CD4-positive, alpha-beta memory T cell (primary cell): Measurements from ENCODE around the gene GAPDH. TPM values are rescaled to one million over a fixed set of nuclear protein-coding genes. Genes with fewer than 3 reads are reported as not detected.

Source experiments
- CTCF ChIA-PET: fragments of 350-600 bp; sonication (Branson Sonifier 250); formaldehyde crosslinking; loops from one replicate; lab custom pipeline; 2021; ENCODE audit warnings: inconsistent platforms; ENCODE audit not compliant: partially characterized antibody; lab: Charles Lee
- POLR2A ChIA-PET: fragments of 350-600 bp; sonication (Branson Sonifier 250); formaldehyde crosslinking; loops from one replicate; lab custom pipeline; 2021; ENCODE audit not compliant: partially characterized antibody; lab: Charles Lee
- DNase-seq, 5 donors: peaks; one replicate each; pipeline versions ENCODE4 v3.0.0 to v3.0.0-alpha.2; 2020 to 2022; ENCODE audit warnings: mixed read lengths in 1 of 5
- H3K27ac ChIP-seq: one replicate; pipeline ENCODE4 v1.7.0; 2013; ENCODE audit warnings: low read depth, low read length
- H3K27me3 ChIP-seq: 2 replicates; pipeline ENCODE4 v1.7.0; 2013; ENCODE audit warnings: mild to moderate bottlenecking, low read length, moderate library complexity; ENCODE audit not compliant: insufficient read depth
- H3K36me3 ChIP-seq: 2 replicates; pipeline ENCODE4 v1.7.0; 2013; ENCODE audit warnings: mild to moderate bottlenecking, low read length, moderate library complexity; ENCODE audit not compliant: insufficient read depth
- H3K4me1 ChIP-seq: 2 replicates; pipeline ENCODE4 v1.7.0; 2013; ENCODE audit warnings: mild to moderate bottlenecking, low read length, moderate library complexity; ENCODE audit not compliant: insufficient read depth
- H3K4me3 ChIP-seq, 2 donors: one replicate each; pipeline ENCODE4 v1.7.0; 2013; ENCODE audit warnings: low read length in 2 of 2, mild to moderate bottlenecking in 1 of 2
- H3K9me3 ChIP-seq, 2 donors: one replicate each; pipeline ENCODE4 v1.7.0; 2013; ENCODE audit warnings: low read length in 2 of 2, control low read depth in 1 of 2; ENCODE audit not compliant: control insufficient read depth in 1 of 2
- H3K27ac Mint-ChIP-seq, 7 donors: one replicate each; pipeline ENCODE4 v1.8.0; 2020 to 2021; ENCODE audit warnings: mixed read lengths in 7 of 7, mild to moderate bottlenecking in 6 of 7, inconsistent platforms in 3 of 7, moderate library complexity in 3 of 7
- H3K27me3 Mint-ChIP-seq, 2 donors: one replicate each; pipeline ENCODE4 v1.8.0; 2020 to 2021; ENCODE audit warnings: mixed read lengths in 2 of 2
- H3K36me3 Mint-ChIP-seq, 2 donors: one replicate each; pipeline ENCODE4 v1.8.0; 2020 to 2021; ENCODE audit warnings: mixed read lengths in 2 of 2, inconsistent platforms in 1 of 2, mild to moderate bottlenecking in 1 of 2
- H3K4me1 Mint-ChIP-seq, 4 donors: one replicate each; pipeline ENCODE4 v1.8.0; 2020 to 2021; ENCODE audit warnings: mixed read lengths in 4 of 4, mild to moderate bottlenecking in 1 of 4
- H3K4me3 Mint-ChIP-seq, 8 donors: one replicate each; pipeline ENCODE4 v1.8.0; 2020 to 2021; ENCODE audit warnings: mixed read lengths in 8 of 8, mild to moderate bottlenecking in 7 of 8, moderate library complexity in 6 of 8, inconsistent platforms in 3 of 8
- H3K9me3 Mint-ChIP-seq, 8 donors: one replicate each; pipeline ENCODE4 v1.8.0; 2020 to 2021; ENCODE audit warnings: mixed read lengths in 8 of 8, mild to moderate bottlenecking in 5 of 8, inconsistent platforms in 3 of 8, moderate library complexity in 1 of 8
- intact Hi-C: fragments of 100-400 bp; cut with micrococcal nuclease; formaldehyde crosslinking; loops from one replicate; pipeline ENCODE4 v1.15.1; 2023
- polyA plus RNA-seq, 2 donors: library from polyadenylated mRNA; unstranded; fragments of 300-500 nt; fragmentation: Illumina TruSeq; gene quantifications; one replicate each; pipeline ENCODE4 v1.2.3, GENCODE V29; 2021
- total RNA-seq, 2 experiments: library from RNA; stranded (reverse); gene quantifications; one replicate each; pipeline ENCODE4 v1.2.3, GENCODE V29; 2021

GAPDH gene
- total and polyA plus RNA-seq, 4 experiments from 2014 or later = 474 to 2,185 (median 1,163) TPM

DNA sequence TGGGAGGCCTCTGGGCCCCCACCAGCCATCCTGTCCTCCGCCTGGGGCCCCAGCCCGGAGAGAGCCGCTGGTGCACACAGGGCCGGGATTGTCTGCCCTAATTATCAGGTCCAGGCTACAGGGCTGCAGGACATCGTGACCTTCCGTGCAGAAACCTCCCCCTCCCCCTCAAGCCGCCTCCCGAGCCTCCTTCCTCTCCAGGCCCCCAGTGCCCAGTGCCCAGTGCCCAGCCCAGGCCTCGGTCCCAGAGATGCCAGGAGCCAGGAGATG lies 729 bp upstream of the GAPDH start:
- Histone ChIP-seq H3K9me3 (no peaks in the 10 kb centered on the region), H3K36me3 (peaks cover 45% of the 10 kb centered on the region), H3K4me3 (peak overlapping the region; percentile 79 to 81), H3K4me1 (peaks cover 56% of the 10 kb centered on the region), H3K27me3 (no peaks in the 10 kb centered on the region), H3K27ac (peak overlapping the region; percentile 86)
- Mint-ChIP-seq H3K27me3 (no peaks in the 10 kb centered on the region), H3K36me3 (peaks cover 31 to 78% of the 10 kb centered on the region in 2 donors), H3K4me1 (peaks cover 30 to 65% (median 44%) of the 10 kb centered on the region in 4 donors), H3K9me3 (peaks cover 0 to 1% (median 0%) of the 10 kb centered on the region in 8 donors), H3K4me3 (peak overlapping the region; percentile 77 to 98 (median 92)), H3K27ac (peak overlapping the region; percentile 88 to 99 (median 97))
- CTCF ChIA-PET = interaction anchor here (1.5 to 7.9 kb wide), 9 partner anchors 38 to 210 kb away, joined by 3 to 162 read pairs (median 11); partner anchors contain the start of gene CD27
- DNase-seq = peak in 1 of 5 donors; percentile 25
- POLR2A ChIA-PET = interaction anchor here (0.7 to 10.5 kb wide), 23 partner anchors 9 to 372 kb away, joined by 3 to 237 read pairs (median 10); partner anchors contain the start of genes CD27, COPS7A, MRPL51 and NCAPD2
- intact Hi-C loops = no loop called here

DNA sequence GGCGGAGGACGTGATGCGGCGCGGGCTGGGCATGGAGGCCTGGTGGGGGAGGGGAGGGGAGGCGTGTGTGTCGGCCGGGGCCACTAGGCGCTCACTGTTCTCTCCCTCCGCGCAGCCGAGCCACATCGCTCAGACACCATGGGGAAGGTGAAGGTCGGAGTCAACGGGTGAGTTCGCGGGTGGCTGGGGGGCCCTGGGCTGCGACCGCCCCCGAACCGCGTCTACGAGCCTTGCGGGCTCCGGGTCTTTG lies 303 bp downstream of the GAPDH start:
- no peaks in the 10 kb centered on the region for H3K9me3 ChIP-seq
- H3K27ac ChIP-seq = peak overlapping the region; percentile 86
- intact Hi-C loops = loop anchor here (1.0 to 2.0 kb wide), 4 partner anchors 22 to 199 kb away; partner anchors contain the start of genes IFFO1, MRPL51 and VAMP1
- H3K4me3 ChIP-seq = peak overlapping the region; percentile 79 to 81
- H3K4me1 ChIP-seq = peaks cover 67% of the 10 kb centered on the region
- H3K36me3 ChIP-seq = peaks cover 40% of the 10 kb centered on the region
- H3K27me3 ChIP-seq = no peaks in the 10 kb centered on the region
- no peak for DNase-seq
- peaks cover 33 to 72% (median 49%) of the 10 kb centered on the region in 4 donors for H3K4me1 Mint-ChIP-seq
- H3K27me3 Mint-ChIP-seq = no peaks in the 10 kb centered on the region
- POLR2A ChIA-PET = interaction anchor here (0.6 to 10.5 kb wide), 30 partner anchors 12 to 409 kb away, joined by 3 to 237 read pairs (median 8); partner anchors contain the start of genes C12orf57, CD27, CD4 and COPS7A
- H3K4me3 Mint-ChIP-seq = peak overlapping the region; percentile 90 to 98 (median 94)
- H3K9me3 Mint-ChIP-seq = peaks cover 0 to 1% (median 0%) of the 10 kb centered on the region in 8 donors
- H3K27ac Mint-ChIP-seq = peak overlapping the region; percentile 88 to 99 (median 99)
- H3K36me3 Mint-ChIP-seq = peaks cover 30 to 77% of the 10 kb centered on the region in 2 donors
- CTCF ChIA-PET = interaction anchor here (1.6 to 8.0 kb wide), 12 partner anchors 18 to 211 kb away, joined by 3 to 162 read pairs (median 20); partner anchors contain the start of genes CD27 and VAMP1

GRCh38 chr12:6534945-6535696 lies 804 bp downstream of the GAPDH start:
- peaks cover 0 to 1% (median 0%) of the 10 kb centered on the region in 8 donors for H3K9me3 Mint-ChIP-seq
- CTCF ChIA-PET = interaction anchor here (0.8 to 8.0 kb wide), 15 partner anchors 17 to 212 kb away, joined by 3 to 162 read pairs (median 16); partner anchors contain the start of genes CD27, MRPL51 and VAMP1
- peak overlapping the region; percentile 86 for H3K27ac ChIP-seq
- intact Hi-C loops = loop anchor here (1.0 to 2.0 kb wide), 4 partner anchors 22 to 200 kb away; partner anchors contain the start of genes IFFO1, MRPL51 and VAMP1
- peaks cover 26 to 74% of the 10 kb centered on the region in 2 donors for H3K36me3 Mint-ChIP-seq
- H3K9me3 ChIP-seq = no peaks in the 10 kb centered on the region
- H3K27ac Mint-ChIP-seq = peak overlapping the region; percentile 88 to 99 (median 99)
- H3K27me3 ChIP-seq = no peaks in the 10 kb centered on the region
- peak overlapping the region; percentile 90 to 98 (median 94) for H3K4me3 Mint-ChIP-seq
- H3K27me3 Mint-ChIP-seq = no peaks in the 10 kb centered on the region
- peaks cover 35% of the 10 kb centered on the region for H3K36me3 ChIP-seq
- H3K4me3 ChIP-seq = peak overlapping the region; percentile 79 to 81
- H3K4me1 ChIP-seq = peaks cover 72% of the 10 kb centered on the region
- peak; percentile 69 to 88 (median 74) for DNase-seq
- H3K4me1 Mint-ChIP-seq = peaks cover 36 to 77% (median 54%) of the 10 kb centered on the region in 4 donors
- POLR2A ChIA-PET = interaction anchor here (0.6 to 10.5 kb wide), 36 partner anchors 9 to 409 kb away, joined by 3 to 237 read pairs (median 8); partner anchors contain the start of genes C12orf57, CD27, CD4 and CHD4

DNA sequence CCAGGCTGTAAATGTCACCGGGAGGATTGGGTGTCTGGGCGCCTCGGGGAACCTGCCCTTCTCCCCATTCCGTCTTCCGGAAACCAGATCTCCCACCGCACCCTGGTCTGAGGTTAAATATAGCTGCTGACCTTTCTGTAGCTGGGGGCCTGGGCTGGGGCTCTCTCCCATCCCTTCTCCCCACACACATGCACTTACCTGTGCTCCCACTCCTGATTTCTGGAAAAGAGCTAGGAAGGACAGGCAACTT lies 1.3 kb downstream of the GAPDH start:
- H3K36me3 ChIP-seq = peaks cover 30% of the 10 kb centered on the region
- H3K9me3 Mint-ChIP-seq = no peaks in the 10 kb centered on the region
- H3K4me1 ChIP-seq = peaks cover 77% of the 10 kb centered on the region

GRCh38 chr12:6535960-6536847 lies 1.9 kb downstream of the GAPDH start:
- POLR2A ChIA-PET = interaction anchor here (0.8 to 10.5 kb wide), 29 partner anchors 10 to 213 kb away, joined by 3 to 237 read pairs (median 9); partner anchors contain the start of genes CD27, CHD4, IFFO1 and MRPL51
- no peaks in the 10 kb centered on the region for H3K27me3 Mint-ChIP-seq

More for the DNA sequence above, 1.3 kb downstream of the GAPDH start:
- no peaks in the 10 kb centered on the region for H3K27me3 Mint-ChIP-seq
- peak overlapping the region; percentile 90 to 98 (median 94) for H3K4me3 Mint-ChIP-seq
- Histone ChIP-seq H3K4me3 (peak overlapping the region; percentile 79 to 81), H3K27ac (peak overlapping the region; percentile 86), H3K9me3 (no peaks in the 10 kb centered on the region), H3K27me3 (no peaks in the 10 kb centered on the region)
- ChIA-PET CTCF (interaction anchor here (0.6 to 8.0 kb wide), 18 partner anchors 17 to 212 kb away, joined by 3 to 162 read pairs (median 12); partner anchors contain the start of genes CD27, MRPL51 and VAMP1), POLR2A (interaction anchor here (0.8 to 10.5 kb wide), 29 partner anchors 10 to 213 kb away, joined by 3 to 237 read pairs (median 9); partner anchors contain the start of genes CD27, CHD4, IFFO1 and MRPL51)
- peak overlapping the region; percentile 88 to 99 (median 99) for H3K27ac Mint-ChIP-seq
- DNase-seq = no peak
- intact Hi-C loops = loop anchor here (2.0 kb wide), 1 partner anchor 21 kb away; the partner anchor contains the start of gene IFFO1
- peaks cover 39 to 82% (median 59%) of the 10 kb centered on the region in 4 donors for H3K4me1 Mint-ChIP-seq
- H3K36me3 Mint-ChIP-seq = peaks cover 22 to 73% of the 10 kb centered on the region in 2 donors

DNA sequence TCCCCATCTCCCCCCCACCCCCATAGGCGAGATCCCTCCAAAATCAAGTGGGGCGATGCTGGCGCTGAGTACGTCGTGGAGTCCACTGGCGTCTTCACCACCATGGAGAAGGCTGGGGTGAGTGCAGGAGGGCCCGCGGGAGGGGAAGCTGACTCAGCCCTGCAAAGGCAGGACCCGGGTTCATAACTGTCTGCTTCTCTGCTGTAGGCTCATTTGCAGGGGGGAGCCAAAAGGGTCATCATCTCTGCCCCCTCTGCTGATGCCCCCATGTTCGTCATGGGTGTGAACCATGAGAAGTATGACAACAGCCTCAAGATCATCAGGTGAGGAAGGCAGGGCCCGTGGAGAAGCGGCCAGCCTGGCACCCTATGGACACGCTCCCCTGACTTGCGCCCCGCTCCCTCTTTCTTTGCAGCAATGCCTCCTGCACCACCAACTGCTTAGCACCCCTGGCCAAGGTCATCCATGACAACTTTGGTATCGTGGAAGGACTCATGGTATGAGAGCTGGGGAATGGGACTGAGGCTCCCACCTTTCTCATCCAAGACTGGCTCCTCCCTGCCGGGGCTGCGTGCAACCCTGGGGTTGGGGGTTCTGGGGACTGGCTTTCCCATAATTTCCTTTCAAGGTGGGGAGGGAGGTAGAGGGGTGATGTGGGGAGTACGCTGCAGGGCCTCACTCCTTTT lies 2.7 kb downstream of the GAPDH start:
- Histone ChIP-seq H3K27ac (peak overlapping the region; percentile 86), H3K27me3 (no peaks in the 10 kb centered on the region), H3K4me1 (peaks cover 88% of the 10 kb centered on the region), H3K9me3 (no peaks in the 10 kb centered on the region), H3K4me3 (no peak overlapping the region), H3K36me3 (peaks cover 25% of the 10 kb centered on the region)
- H3K4me3 Mint-ChIP-seq = peak overlapping the region in 7 of 8 donors; percentile 17 to 98 (median 65)
- no peaks in the 10 kb centered on the region for H3K9me3 Mint-ChIP-seq
- CTCF ChIA-PET = interaction anchor here (0.6 to 8.0 kb wide), 43 partner anchors 8 to 314 kb away, joined by 3 to 162 read pairs (median 7); partner anchors contain the start of genes CD27, MLF2, MRPL51 and TAPBPL
- H3K4me1 Mint-ChIP-seq = peaks cover 42 to 88% (median 68%) of the 10 kb centered on the region in 4 donors
- H3K27ac Mint-ChIP-seq = peak overlapping the region; percentile 88 to 99 (median 99)
- H3K27me3 Mint-ChIP-seq = no peaks in the 10 kb centered on the region
- intact Hi-C loops = no loop called here
- POLR2A ChIA-PET = interaction anchor here (1.0 to 10.5 kb wide), 17 partner anchors 9 to 214 kb away, joined by 3 to 237 read pairs (median 9); partner anchors contain the start of genes IFFO1, MRPL51, NCAPD2 and TAPBPL
- no peak for DNase-seq
- peaks cover 22 to 63% of the 10 kb centered on the region in 2 donors for H3K36me3 Mint-ChIP-seq

More at GRCh38 chr12:6535960-6536847, 1.9 kb downstream of the GAPDH start:
- H3K36me3 Mint-ChIP-seq = peaks cover 22 to 67% of the 10 kb centered on the region in 2 donors
- peaks cover 25% of the 10 kb centered on the region for H3K36me3 ChIP-seq
- DNase-seq = peak in 1 of 5 donors; percentile 17
- intact Hi-C loops = loop anchor here (2.0 kb wide), 1 partner anchor 21 kb away; the partner anchor contains the start of gene IFFO1
- H3K9me3 Mint-ChIP-seq = no peaks in the 10 kb centered on the region
- H3K4me1 ChIP-seq = peaks cover 83% of the 10 kb centered on the region
- H3K27ac ChIP-seq = peak overlapping the region; percentile 86
- peak overlapping the region; percentile 88 to 99 (median 99) for H3K27ac Mint-ChIP-seq
- H3K9me3 ChIP-seq = no peaks in the 10 kb centered on the region
- H3K27me3 ChIP-seq = no peaks in the 10 kb centered on the region
- H3K4me1 Mint-ChIP-seq = peaks cover 42 to 88% (median 64%) of the 10 kb centered on the region in 4 donors
- H3K4me3 ChIP-seq = peak overlapping the region; percentile 79 to 81
- peak overlapping the region; percentile 90 to 98 (median 94) for H3K4me3 Mint-ChIP-seq
- CTCF ChIA-PET = interaction anchor here (0.6 to 8.0 kb wide), 18 partner anchors 12 to 213 kb away, joined by 3 to 162 read pairs (median 12); partner anchors contain the start of genes CD27, MRPL51 and VAMP1
